ENCODE results near the gene CACNA2D3.

GRCh38 chr3:54777141-54777540 lies 654.8 kb downstream of the CACNA2D3 start:
- TF ChIP-seq EZH2 (IDR thresholded peaks at IDR 0.05; ENCODE audit: insufficient read depth, poor library complexity, severe bottlenecking) (no peak), EZH2phosphoT487 (IDR thresholded peaks at IDR 0.05; ENCODE audit: insufficient read depth, low read depth) (no peak)
